HK-2 (cell line): ENCODE measurements around the gene RNF220.

Experiments
- DNase-seq: peaks from one replicate; pipeline ENCODE4 v3.0.0-alpha.2; 2018; ENCODE audit not compliant: unreplicated experiment

The RNF220 gene

DNA sequence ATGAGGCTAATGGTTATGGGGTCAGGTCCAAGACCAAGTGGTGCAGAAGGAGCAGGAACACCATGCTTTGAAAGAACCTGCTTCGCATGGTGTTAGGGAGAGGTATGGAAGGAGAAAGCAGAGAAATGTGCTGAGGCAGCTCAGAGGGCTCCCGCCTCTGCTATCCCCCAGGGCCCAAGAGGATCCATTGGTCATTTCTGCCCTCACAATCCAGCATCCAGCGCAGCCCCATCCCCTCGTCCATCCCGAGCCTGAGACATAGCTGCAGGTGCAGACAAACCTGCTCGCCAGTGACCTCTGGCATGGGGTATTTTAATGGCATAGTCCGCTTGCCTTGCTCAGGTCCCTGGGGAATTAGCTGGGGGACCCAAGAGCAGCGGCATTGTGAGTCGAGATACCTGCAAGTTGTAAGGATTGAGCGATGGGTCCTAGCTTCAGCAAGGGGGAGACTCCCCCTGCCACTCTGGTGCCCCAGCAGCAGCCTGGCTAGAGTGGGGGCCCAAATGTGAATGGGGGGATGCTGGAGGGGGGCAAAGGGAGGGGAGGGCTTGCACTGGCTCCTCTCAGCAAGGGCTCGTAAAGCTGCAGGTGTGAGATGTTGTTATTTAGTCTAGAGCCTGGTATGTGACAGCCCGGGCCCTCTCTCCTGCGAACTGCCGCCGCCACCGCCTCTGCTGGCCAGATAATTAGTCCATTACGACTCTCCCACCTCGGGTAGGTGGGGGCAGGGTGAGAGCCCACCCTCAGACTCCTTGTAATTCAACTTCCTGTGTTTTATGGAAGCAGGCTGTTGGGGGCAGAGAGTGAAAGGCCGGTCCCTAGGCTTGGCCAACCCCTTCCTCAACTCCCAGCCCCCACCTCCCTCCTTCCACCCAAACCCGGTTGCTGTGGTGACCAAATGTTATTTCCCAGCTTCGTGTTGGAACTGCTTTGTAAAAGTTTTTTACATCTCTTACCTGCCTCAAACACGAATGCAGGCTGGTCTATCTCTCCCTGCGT lies 118.8 kb downstream of the RNF220 start:
- DNase-seq: no peak

DNA sequence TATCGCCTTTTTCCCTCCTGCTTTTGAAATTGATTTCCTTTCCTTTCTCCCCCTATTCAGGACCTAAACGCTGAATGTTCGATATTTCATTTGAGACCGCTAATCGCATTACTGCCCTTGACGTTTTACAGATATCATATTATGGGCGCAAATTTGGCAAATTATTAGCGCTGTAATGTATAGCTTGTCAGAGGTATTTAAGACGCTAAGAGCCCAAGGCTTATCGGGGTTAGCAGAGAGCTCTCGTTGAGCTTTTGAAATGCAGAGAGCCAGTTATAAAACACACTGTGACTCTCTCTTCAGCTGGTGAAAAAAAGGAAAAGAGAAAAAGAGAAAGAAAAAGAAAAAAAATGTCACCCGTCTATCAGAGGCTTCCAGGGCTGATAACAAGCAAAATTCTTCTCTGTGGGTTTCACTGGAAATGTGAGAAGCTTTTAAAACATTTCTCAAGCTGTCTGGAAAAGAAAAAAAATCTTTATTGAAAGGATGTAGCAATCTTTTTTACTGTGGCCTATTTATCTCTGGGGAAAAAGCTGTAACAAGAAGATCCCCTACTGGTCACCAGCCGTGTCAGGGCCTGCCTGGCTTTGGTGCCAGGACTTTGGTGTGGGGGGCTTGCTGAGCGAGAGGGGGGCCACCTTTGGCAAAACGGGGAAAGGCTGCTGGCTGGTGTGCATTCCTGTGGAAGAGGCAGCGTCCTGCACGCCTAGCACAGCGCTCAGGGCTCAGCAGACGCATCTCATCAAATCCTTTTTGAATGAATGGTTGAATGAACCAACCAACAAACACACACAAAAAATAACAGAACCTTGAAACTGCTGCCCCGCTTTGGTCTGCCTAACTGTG lies 119.8 kb downstream of the RNF220 start:
- no peak for DNase-seq

DNA sequence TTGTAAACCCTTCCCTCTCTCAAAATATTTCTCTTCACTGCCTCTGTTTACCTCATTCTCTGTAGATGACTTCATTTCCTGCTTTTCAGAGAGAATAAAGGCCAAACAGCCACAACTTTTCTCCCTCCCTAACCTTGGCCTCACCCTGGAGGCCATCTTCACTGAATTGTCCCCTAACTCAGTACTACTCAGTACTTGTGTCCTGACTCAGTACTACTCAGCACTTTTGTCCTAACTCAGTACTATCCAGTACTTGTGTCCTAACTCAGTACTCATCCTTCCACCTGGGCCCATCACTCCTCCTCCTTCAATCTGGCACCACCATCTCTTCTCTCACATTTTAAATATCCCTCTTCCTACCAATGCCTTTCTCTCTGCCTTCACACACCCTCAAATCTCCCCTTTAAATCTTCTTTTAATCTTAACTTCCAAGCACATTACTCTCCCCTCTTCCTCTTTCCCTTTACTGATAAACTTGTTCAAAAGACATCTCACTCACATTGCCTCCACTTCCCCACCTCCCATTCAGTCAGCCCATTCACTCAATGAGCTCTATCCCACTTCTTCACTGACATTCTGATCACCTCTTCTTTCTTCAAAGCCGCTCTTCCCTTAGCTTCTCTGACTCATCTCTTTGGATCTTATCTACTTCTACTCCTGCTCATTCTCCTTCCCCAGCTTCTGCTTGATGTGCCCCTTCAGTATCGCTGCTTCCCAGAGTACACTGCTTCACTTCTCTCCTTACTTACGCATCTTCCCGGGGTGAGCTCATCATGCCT lies 121.4 kb downstream of the RNF220 start:
- no peak for DNase-seq

DNA sequence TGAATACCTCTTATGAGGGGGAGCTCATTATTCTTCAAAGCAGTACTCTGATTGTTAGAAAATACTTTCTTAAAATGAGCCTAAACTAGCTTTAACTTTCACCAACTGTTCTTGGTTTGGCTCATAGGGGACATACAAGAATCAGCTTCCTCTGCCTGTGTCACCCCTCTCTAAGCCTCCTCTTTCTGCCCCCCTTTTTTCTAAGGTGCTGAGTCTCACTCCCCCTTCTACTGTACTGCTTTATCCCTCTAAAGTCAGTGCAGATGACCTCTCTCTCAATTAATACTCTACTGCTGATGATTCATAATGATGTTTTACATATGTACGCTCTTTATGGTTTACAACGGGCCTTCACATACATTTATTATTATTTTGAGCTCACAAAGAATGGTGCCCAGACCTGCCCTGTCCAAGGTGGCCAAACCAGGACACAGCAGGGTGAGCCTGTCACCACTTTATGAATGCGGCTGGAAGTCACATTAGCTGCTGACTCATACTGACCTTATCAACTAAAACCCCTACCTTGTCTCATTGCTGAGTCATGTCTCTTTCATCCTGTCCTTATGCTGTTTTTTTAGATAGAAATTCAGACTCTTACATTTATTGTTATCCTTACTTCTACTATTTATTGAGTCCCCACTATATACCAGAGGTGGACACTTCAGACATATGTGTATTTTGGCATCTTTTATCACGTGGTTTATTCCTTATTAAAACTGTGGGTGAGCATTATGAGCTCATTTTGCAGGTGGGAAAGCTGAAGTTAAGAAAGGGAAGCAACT lies 126.9 kb downstream of the RNF220 start:
- peak; percentile 31 for DNase-seq

DNA sequence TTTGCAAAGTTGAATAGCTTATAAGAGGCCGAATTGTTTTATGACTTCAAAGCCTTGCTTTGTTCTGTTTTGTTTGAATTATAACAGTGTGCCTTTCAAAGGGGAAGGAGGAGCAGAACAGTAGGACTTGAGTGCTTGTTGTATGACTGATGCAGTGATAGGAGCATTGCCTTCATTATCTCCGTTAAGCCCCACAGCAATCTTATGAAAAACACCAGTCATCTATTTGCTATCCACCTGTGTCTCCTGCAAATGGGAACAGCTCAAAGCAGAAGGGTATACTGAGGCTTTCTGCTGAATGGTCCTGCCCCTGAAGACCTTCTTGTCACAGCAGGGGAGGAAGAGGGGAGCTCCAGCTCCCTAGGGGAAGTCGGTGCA lies 127.5 kb downstream of the RNF220 start:
- DNase-seq: no peak

DNA sequence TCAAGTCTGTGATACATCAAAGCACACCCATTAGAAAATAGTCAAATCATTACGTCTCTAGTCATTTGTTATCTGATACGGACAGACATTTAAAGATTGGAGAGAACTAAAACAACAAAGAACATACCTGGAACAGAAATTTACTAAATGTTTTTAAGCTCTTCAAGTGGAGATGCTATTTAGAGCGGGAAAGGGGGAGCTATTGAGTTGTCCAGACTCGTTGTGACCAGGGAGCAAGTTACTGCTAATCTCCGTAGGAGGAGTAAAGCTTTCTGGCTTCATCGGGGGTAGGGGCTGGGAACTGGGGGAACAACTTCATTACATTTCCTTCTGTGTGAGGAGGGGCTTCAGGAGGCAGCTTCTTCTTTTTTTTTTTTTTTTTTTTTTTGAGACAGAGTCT lies 129.7 kb downstream of the RNF220 start:
- DNase-seq: no peak

DNA sequence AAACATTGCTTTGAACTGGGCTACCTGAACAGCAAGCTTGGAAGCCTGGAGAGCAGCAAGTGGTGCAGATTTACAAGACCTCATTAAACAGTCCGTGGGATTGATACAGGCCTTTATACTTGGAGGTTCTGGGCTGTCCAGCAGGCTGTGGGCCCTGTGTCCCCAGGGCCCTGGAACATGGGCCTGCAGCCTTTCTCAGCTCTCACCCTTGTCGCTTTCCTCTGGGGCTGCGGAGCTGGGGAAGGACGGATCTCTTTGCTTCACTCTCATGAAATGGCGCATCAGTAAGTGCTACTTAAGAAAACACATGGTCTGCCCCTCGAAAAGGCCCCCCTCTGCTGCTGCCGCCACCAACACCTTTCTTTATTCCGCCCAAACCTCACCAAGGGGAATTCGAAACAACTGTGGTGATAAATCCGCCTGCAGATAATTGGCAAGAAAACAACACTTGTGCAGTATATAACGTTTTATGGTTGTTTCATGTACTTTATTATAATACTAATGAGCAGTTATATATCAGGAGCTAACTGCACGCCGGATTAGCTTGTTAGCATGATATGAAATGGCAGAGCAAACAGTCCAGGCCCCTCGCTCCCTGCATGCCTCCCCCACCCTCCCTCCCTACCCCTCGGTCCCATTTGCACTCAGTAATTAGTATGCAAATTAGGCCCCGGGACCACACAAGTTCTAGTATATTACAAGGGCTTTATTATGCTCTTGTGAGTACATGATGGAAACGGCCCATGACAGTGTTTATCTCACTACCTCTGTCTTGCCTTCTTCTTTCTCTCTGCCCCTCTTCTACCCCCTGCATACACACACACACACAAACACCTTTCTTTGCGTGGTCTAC lies 131.5 kb downstream of the RNF220 start:
- DNase-seq: no peak

DNA sequence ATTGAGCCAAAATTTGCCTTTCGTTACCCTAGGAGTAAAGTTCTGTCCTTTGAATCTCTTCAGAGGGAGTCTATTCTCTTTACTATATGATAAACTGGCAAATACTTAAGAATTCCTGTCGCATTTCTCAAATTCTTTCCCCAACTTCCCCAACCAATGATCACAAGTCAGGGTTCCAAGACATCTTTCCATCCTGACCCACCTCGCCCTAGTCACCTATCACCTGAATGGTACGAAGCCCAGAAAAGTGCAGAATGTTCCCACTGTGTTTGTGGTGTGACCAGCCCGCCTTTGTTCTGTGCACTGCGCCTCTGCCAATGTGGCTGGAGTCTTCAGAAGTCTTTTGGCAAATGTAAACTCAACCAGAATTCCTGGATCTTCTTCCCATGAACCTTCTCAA lies 132.5 kb downstream of the RNF220 start:
- no peak for DNase-seq

DNA sequence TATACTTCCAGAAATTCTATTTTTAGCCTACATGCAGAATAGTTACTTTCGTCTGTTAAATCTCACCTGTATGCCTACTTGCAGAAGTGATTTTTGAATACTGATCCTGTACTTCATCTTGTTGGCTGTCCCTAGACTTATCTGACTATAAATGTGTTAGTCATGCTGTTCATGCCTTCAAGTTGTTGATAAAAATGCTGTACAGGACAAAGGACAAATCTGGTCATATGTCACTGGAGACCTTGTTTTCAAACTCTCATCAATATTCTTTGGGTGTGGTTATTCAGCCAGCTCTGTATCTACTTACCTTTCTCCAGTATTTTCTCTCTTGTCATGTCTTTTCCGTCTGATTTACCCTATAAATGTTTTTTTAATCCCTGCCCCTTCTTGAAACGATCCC lies 132.9 kb downstream of the RNF220 start:
- no peak for DNase-seq

DNA sequence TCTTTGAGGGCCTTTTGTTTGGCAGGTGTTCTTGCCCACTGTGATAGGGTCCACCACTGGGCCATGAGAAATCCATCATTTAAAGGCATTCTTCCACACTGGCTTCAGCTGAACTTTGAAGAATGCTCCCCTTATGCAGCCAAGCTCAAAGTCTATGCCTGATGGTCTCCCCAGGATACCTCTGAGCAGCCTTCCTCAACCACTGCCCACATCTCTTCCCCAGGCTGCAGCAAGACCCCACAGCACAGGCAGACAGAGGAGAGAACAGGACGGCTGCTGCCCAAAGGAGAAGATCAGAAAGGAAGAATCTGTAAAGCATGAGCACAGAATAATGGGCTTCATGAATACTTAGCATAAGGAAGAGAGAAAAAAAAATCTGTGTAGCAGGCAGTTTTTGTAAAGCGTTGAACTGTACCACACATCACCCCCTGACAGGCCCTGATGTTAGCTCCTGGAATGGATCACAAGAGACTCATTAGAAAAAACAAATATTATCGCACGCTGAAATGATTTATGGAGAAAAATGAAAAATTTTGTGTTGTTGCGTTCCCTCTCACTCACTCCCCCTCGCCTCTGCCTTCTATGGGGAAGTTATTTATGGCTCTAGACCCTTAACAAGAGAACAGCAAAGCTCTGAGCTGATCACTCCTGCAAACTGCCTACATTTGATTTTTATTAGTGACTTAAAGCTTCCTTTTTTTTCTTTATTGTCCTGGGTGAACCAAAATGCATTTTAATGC lies 135.1 kb downstream of the RNF220 start:
- no peak for DNase-seq

DNA sequence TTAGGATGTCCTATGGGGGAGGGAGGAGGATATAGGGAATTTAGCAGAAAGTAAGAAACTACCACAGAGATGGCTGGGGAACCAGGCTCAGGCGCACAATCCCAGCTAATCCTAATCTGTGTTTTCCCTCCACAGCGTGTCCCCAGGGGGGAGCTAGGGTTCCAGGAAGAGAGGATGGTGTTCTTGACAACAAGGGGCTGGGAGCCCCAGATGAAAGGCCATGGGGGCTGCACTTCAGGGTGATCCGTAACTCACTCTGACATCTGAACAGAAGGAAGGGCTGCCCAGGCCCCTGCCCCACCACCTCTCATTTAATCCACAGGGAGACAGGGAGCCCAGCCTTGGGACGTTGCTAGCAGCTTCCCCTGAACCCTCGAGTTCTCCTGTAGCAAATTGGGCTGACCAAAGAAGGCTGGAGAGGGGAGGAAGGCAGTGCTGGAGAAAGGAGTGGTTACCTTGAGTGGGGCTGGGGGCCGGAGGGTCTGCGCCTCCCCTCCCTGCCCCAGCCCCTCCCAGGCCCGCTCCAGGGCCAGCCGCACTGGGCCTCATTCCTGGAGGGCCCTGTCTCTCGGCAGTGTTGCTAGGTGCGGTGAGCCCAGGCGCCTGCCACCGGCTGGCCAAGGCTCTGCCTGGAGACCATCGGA lies 137.5 kb downstream of the RNF220 start:
- no peak for DNase-seq

DNA sequence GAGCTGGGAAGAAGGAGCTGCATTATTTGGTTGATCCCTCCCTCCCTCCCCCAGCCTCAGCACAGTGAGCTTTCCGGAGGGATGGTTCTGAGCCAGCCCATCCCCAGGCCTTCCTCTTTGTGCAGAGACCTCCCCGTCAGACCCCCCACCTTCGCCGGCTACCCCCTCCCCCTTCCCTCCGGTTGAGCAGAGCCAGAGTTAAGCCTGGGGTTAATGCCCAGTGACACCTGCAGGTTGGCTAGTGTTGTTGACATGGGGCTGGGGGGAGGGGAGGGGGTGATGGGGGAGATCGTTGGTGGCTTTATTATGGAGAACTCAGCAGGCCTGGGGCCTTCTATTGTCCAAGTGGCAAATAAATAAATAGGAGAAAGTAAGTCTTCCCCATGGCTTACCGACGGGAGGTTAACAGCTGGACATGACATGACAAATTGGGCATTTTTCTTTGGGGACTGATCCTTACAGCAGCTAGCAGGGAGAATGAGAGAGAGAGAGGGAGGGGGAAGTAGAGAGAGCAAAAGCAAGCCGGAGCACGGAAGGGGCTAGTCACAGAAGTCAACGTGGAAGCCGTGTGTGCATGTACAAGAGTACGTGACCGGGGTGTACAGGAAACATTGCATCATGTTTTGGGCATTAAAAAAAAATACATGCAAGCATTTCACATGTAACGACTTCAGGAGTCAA lies 138.1 kb downstream of the RNF220 start:
- no peak for DNase-seq

DNA sequence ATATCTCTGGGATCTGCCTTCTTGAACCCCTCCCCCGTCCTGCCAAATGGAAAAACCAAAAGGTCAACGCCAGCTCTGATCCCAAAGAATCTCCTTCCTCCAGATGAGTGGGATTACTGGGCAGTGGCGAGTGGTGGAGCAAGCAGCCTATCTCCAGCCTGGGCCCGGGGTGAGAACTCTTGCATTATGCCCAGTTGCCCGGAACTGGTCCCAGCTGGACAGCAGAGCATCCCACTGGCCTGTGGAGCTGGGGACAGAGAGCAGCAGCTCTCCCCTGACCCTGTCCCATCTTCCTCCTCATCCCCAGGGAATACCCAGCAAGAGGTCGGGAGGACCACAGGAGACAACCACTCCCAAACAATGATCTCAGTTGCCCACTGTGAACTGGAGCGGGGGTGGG lies 138.7 kb downstream of the RNF220 start:
- no peak for DNase-seq

DNA sequence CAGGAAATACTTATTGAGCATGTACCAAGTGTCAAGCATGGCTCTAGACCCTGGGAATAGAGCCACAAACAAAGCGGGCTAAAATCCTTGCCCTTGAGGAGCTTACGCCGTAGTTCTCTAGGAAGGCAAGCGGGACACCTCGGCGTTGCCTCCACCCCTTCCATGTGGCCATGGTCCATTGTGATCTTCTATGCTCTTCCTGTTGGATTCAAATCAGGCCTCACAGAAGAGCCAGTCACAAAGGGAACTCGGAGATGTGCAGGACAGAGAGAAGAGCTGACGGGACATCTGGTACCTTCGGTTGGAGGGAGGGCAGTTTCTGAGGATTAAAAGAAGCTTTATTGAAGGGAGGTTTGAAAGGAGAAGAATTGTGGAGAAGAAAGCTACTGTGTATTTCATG lies 139.9 kb downstream of the RNF220 start:
- no peak for DNase-seq

DNA sequence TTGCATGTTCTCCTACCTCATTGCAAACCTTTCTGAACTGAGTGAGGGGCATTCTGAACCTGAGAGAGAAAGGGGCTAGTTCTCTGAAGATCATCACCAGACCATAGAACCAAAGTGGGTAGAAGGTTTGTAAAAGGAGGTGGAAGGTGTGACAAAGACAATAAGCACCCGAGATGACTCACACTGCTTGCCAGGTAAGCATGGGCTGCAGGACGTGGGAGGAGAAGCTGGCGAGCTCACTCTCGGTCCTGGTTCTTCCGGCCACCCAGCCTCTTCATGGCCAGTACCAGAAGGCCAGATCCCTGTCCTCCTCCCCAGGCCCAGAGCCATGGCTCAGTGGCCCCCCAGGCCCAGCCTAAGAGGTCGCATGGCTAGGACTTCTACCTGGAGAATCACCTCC lies 140.9 kb downstream of the RNF220 start:
- DNase-seq: no peak

DNA sequence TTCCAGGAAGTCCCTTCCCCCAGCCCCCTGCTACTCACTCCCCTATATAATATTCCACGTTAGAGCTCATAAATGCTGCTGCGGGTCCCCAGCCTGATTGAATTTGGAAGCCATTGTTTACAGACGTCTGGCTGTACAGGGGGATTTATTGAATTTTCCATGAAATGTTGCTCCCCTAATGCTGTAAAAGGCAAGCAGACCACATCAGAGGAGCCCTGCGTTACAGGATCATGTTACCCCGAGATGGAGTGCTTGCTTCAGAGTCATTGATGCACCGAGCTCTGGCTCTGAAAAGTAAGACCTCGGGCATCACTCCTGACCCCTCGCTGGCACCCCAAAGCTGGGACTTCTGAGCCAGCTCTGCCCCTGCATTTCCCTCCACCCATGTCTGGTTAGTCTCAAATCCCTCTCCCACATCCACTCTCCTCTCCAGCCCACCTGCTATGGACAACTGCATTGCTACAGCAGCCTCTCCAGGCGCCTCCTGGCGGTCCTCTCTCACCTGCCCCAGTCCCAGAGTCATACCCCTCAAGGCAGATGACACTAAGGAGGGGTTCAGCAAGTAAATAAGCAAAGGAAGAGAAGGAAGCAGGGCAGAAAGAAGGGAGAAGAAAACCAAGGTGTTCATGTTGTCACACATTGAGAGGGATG lies 141.5 kb downstream of the RNF220 start:
- no peak for DNase-seq

DNA sequence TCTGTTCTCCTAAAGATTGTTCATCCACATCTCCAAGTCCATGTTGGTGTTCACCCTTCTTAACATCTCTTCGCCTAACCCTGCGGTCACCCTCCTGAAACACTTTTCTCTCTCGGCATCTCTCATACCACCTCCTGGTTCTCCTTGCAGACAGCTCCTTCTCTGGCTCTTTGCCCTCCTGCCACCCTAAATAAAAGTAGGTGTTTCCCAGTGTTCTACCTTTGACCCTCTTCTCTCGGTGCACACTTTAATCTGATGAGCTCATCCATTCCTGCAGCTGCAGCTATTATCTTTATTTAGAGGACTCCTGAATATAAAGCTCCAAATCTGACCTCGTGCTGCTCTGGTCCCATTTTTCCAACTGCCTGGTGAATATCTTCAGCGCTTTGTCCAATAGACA lies 142.3 kb downstream of the RNF220 start:
- no peak for DNase-seq

DNA sequence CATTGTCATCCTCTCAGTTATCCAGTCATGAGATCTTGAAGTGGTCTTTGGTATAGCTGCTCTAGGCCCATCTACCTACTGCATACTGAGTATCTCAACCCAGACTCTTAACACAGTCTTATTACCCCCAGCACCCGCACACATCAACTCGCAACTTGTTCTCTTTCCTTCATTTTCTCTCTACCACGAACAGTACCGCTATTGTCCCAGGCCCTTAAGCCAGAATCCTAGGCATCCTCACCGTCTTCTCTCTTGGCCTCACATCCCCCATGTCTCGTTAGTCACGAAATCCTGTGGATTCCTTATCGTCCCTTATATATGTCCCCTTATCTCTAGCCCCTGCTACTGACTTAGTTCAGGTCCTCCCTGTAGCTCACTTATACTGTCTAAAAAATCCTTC lies 142.8 kb downstream of the RNF220 start:
- DNase-seq: no peak
